OCI-LY3 (cell line): Measurements from ENCODE around the gene MYOT.
"Not testable (repeated sequence)": the region's sequence is repeated elsewhere in the genome, so short reads cannot be mapped to it uniquely, and the experiment has no call there.

Experiments
- H2AFZ ChIP-seq: fragments of 200-600, 300-600 bp; shearing (Covaris generic); 2 replicates; pipeline ENCODE4 v1.6.0; 2014; ENCODE audit warnings: antibody characterized with exemption, low read depth, low read length
- H3K27ac ChIP-seq: fragments of 200-600, 300-600 bp; sonication (generic); 2 replicates; pipeline ENCODE4 v1.5.1; 2014; ENCODE audit warnings: mild to moderate bottlenecking, low read length, moderate library complexity, mixed read lengths
- H3K27me3 ChIP-seq: fragments of 200-600, 300-600 bp; sonication (generic); 2 replicates; pipeline ENCODE4 v1.6.1; 2014; ENCODE audit warnings: low read depth, low read length, mixed read lengths
- H3K36me3 ChIP-seq: fragments of 200-600, 300-600 bp; sonication (generic); replicated peaks from 2 replicates; pipeline ENCODE3; 2014; ENCODE audit warnings: low read depth, low read length, mixed read lengths
- H3K4me1 ChIP-seq: fragments of 300-600, 200-600 bp; sonication (generic); 2 replicates; pipeline ENCODE4 v1.6.1; 2014; ENCODE audit warnings: low read length, mixed read lengths
- H3K4me2 ChIP-seq: fragments of 200-600, 300-600 bp; sonication (generic); 2 replicates; pipeline ENCODE4 v1.6.1; 2014; ENCODE audit warnings: low read length, mixed read lengths
- H3K4me3 ChIP-seq: fragments of 300-600, 200-600 bp; sonication (generic); 2 replicates; pipeline ENCODE4 v1.5.1; 2014; ENCODE audit warnings: antibody characterized with exemption, mild to moderate bottlenecking, low read length, moderate library complexity
- H3K79me2 ChIP-seq: fragments of 300-600, 200-600 bp; shearing (Covaris generic); 2 replicates; pipeline ENCODE4 v1.6.1; 2014; ENCODE audit warnings: mild to moderate bottlenecking, low read length, mixed read lengths
- H3K9ac ChIP-seq: fragments of 300-600, 200-600 bp; shearing (Covaris generic); 2 replicates; pipeline ENCODE4 v1.6.0; 2014; ENCODE audit warnings: mild to moderate bottlenecking, low read length, moderate library complexity
- H3K9me3 ChIP-seq: fragments of 200-600, 300-600 bp; shearing (Covaris generic); 2 replicates; pipeline ENCODE4 v1.6.1; 2014; ENCODE audit warnings: low read length, mixed read lengths; ENCODE audit not compliant: insufficient read depth
- H4K20me1 ChIP-seq: fragments of 200-600, 300-600 bp; sonication (generic); 2 replicates; pipeline ENCODE4 v1.6.1; 2016; ENCODE audit warnings: low read length, mixed read lengths; ENCODE audit not compliant: insufficient read depth
- EZH2phosphoT487 ChIP-seq: fragments of 200-600 bp; shearing (Covaris generic); IDR thresholded peaks from 2 replicates; pipeline ENCODE4 v1.6.1; 2018; ENCODE audit warnings: antibody characterized with exemption, mixed run types, low read depth
- TF ChIP-seq, protein P1 (sequence below): fragments of 200-600, 300-600 bp; sonication (generic); IDR thresholded peaks from 2 replicates; pipeline ENCODE4 v1.5.1; 2014; ENCODE audit warnings: antibody characterized with exemption, low read length, low read depth

The MYOT gene

DNA sequence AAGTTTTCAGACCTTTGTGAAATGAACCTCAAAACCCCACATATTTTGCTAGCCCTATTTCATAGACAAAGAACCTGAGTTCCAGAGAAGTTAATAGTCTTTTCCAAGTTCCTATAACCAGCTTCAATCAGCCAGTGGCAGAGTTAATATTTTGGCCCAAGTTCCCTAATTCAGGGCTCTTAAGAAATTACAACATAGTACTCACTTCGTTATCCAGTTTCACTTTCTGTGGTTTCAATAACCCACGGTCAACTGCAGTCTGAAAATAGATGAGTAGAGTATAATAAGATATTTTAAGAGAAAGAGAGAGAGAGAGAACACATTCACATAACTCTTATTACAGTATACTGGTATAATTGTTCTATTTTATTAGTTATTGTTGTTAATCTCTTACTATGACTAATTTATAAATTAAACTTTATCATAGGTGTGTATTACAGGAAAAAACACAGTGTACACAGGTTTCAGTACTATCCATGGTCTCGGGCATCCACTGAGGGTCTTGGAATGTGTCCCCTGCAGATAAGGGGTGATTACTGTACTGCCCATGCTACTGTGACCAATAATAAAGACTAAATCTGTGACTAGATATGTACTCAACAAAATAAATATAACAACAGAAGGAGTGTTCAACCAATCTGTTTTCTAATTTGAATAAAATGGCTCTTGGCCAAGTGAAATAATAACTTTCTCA lies 9.3 kb upstream of the MYOT start:
- Histone ChIP-seq H3K27me3 (no peaks in the 10 kb centered on the region), H3K4me1 (peaks cover 20% of the 10 kb centered on the region), H2AFZ (no peak overlapping the region), H3K27ac (no peak overlapping the region), H3K9me3 (no peaks in the 10 kb centered on the region), H3K79me2 (no peaks in the 10 kb centered on the region), H3K4me2 (peak overlapping the region; percentile 67), H3K9ac (no peak overlapping the region), H3K4me3 (peak overlapping the region; percentile 15; the same call in 1 of the 2 replicates), H3K36me3 (no peaks in the 10 kb centered on the region), H4K20me1 (no peaks in the 10 kb centered on the region)
- no peak for TF ChIP-seq EZH2phosphoT487
- TF ChIP-seq, protein P1, sequence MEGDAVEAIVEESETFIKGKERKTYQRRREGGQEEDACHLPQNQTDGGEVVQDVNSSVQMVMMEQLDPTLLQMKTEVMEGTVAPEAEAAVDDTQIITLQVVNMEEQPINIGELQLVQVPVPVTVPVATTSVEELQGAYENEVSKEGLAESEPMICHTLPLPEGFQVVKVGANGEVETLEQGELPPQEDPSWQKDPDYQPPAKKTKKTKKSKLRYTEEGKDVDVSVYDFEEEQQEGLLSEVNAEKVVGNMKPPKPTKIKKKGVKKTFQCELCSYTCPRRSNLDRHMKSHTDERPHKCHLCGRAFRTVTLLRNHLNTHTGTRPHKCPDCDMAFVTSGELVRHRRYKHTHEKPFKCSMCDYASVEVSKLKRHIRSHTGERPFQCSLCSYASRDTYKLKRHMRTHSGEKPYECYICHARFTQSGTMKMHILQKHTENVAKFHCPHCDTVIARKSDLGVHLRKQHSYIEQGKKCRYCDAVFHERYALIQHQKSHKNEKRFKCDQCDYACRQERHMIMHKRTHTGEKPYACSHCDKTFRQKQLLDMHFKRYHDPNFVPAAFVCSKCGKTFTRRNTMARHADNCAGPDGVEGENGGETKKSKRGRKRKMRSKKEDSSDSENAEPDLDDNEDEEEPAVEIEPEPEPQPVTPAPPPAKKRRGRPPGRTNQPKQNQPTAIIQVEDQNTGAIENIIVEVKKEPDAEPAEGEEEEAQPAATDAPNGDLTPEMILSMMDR = no peak

DNA sequence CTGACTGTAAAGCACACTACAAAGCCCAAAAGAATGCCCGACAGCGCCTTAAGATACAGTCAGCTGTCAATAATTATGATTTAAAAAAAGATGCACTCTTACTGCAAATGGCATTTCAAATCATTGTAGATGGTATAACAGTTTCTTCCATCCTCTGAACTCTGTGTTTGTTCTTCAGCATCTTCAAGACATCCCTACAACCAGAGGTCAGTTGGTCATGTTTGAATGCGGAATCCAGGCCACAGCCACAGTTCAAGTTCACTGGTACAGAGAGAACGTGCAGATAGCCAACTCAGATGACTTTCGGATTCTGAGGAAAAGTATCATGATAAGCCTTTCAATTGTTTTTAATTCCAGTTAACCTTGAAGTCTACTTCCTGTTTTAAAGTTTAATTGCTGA lies 8.7 kb upstream of the MYOT start:
- Histone ChIP-seq H4K20me1 (no peaks in the 10 kb centered on the region), H2AFZ (no peak overlapping the region), H3K9ac (no peak overlapping the region), H3K79me2 (no peaks in the 10 kb centered on the region), H3K4me2 (no peak overlapping the region), H3K36me3 (no peaks in the 10 kb centered on the region), H3K4me1 (peaks cover 20% of the 10 kb centered on the region), H3K27me3 (no peaks in the 10 kb centered on the region), H3K27ac (no peak overlapping the region), H3K9me3 (no peaks in the 10 kb centered on the region), H3K4me3 (no peak overlapping the region)
- no peak for TF ChIP-seq EZH2phosphoT487
- TF ChIP-seq, protein P1 = no peak

DNA sequence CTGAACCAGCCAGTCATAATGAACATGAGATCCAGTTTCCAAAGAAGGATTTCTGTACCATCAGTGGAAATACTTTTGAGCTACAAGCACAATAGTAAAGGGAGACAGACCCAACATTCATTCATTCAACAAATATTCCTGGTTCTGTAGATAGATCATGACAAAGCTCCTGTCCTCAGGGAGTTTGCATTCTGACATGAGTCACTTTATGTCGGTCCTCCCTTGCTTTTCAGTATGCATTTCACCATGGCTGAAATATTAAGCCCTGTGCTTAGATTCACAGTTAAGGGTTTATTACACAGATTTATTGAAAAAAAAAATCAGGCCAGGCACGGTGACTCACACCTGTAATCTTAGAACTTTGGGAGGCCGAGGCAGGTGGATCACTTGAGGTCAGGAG lies 5.4 kb upstream of the MYOT start:
- Histone ChIP-seq H3K27me3 (no peaks in the 10 kb centered on the region), H3K79me2 (no peaks in the 10 kb centered on the region), H3K27ac (no peak overlapping the region), H3K36me3 (no peaks in the 10 kb centered on the region), H2AFZ (no peak overlapping the region), H3K9me3 (no peaks in the 10 kb centered on the region), H4K20me1 (no peaks in the 10 kb centered on the region), H3K9ac (no peak overlapping the region), H3K4me3 (no peak overlapping the region), H3K4me1 (peaks cover 16% of the 10 kb centered on the region), H3K4me2 (no peak overlapping the region)
- TF ChIP-seq, protein P1 = no peak
- TF ChIP-seq EZH2phosphoT487 = no peak

DNA sequence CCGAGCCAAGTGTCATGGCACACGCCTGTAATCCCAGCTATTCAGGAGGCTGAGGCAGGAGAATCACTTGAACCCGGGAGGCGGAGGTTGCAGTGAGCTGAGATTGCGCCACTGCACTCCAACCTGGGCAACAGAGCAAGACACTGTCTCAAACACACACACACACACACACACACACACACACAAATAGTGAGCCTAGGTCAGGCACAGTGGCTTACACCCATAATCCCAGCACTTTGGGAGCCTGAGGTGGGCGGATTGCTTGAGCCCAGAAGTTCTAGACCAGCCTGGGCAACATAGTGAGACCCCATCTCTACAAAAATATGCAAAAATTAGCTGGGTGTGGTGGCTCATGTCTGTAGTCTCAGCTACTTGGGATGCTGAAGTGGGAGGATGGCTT lies 4.0 kb upstream of the MYOT start:
- H3K9ac ChIP-seq, H3K36me3 ChIP-seq, H3K27ac ChIP-seq, H3K4me2 ChIP-seq, H3K4me1 ChIP-seq, H3K79me2 ChIP-seq, H2AFZ ChIP-seq, H3K27me3 ChIP-seq, H3K9me3 ChIP-seq, H3K4me3 ChIP-seq, H4K20me1 ChIP-seq: not testable (repeated sequence)
